IMR-90 (cell line): Measurements from ENCODE around the gene RHAG. TPM values are rescaled to one million over a fixed set of nuclear protein-coding genes. Genes with fewer than 3 reads are reported as not detected.

Experiments used
- ATAC-seq: fragments of 200-7000 bp; cut with Tn5 transposase; 2 replicates; pipeline ENCODE4 v1.9.1; 2020; ENCODE audit warnings: low read depth, mild to moderate bottlenecking, moderate library complexity
- Bru-seq: library from RNA; stranded (reverse); fragments of 400-500 nt; gene quantifications from one replicate; lab custom pipeline; 2021; lab: Mats Ljungman, UMichigan
- BruChase-seq, 2 experiments: library from RNA; stranded (reverse); fragments of 400-500 nt; gene quantifications; one replicate each; lab custom pipeline; 2021; lab: Mats Ljungman, UMichigan
- BruUV-seq: library from RNA; stranded (reverse); fragments of 400-500 nt; replicated peaks from 2 replicates; lab custom pipeline; 2021; lab: Mats Ljungman, UMichigan
- CTCF ChIA-PET: fragments of 300-600 bp; formaldehyde crosslinking; extraction: SDS; loops from one replicate; lab custom pipeline; 2021; ENCODE audit warnings: antibody characterized with exemption; lab: Yijun Ruan, JAX
- POLR2A ChIA-PET: fragments of 300-600 bp; sonication (Branson Sonifier 250); formaldehyde crosslinking; loops from one replicate; lab custom pipeline; 2022; ENCODE audit warnings: antibody characterized with exemption; ENCODE audit not compliant: unreplicated experiment; lab: Charles Lee
- DNase-seq: peaks from one replicate; pipeline ENCODE4 v3.0.0; 2013
- H2AFZ ChIP-seq: replicated peaks from 2 replicates; pipeline ENCODE3; 2013; ENCODE audit warnings: low read length, mild to moderate bottlenecking; ENCODE audit not compliant: poor library complexity
- H2AK5ac ChIP-seq: 2 replicates; pipeline ENCODE4 v1.6.1; 2013; ENCODE audit warnings: low read depth, low read length, inconsistent platforms
- H2AK9ac ChIP-seq: replicated peaks from 2 replicates; pipeline ENCODE3; 2013; ENCODE audit warnings: mild to moderate bottlenecking, low read depth, low read length, moderate library complexity; ENCODE audit not compliant: poor library complexity
- H2BK120ac ChIP-seq: 2 replicates; pipeline ENCODE4 v1.6.1; 2013; ENCODE audit warnings: low read depth, low read length, inconsistent platforms
- H2BK15ac ChIP-seq: 3 replicates; pipeline ENCODE4 v1.6.1; 2013; ENCODE audit warnings: low read depth, low read length, inconsistent platforms
- H2BK20ac ChIP-seq: 2 replicates; pipeline ENCODE4 v1.6.1; 2013; ENCODE audit warnings: low read depth, mild to moderate bottlenecking, inconsistent platforms, low read length, moderate library complexity
- H2BK5ac ChIP-seq: 2 replicates; pipeline ENCODE4 v1.6.1; 2013; ENCODE audit warnings: mild to moderate bottlenecking, low read depth, low read length, inconsistent platforms; ENCODE audit not compliant: poor library complexity, severe bottlenecking
- H3K14ac ChIP-seq: replicated peaks from 2 replicates; pipeline ENCODE4 v1.6.1; 2013; ENCODE audit warnings: low read depth, low read length, inconsistent platforms
- H3K18ac ChIP-seq: 2 replicates; pipeline ENCODE4 v1.6.1; 2013; ENCODE audit warnings: low read depth, low read length, control low read depth
- H3K23ac ChIP-seq: 2 replicates; pipeline ENCODE4 v1.6.1; 2013; ENCODE audit warnings: low read depth, low read length, inconsistent platforms
- H3K27ac ChIP-seq: 2 replicates; pipeline ENCODE4 v1.5.1; 2013; ENCODE audit warnings: mild to moderate bottlenecking, control low read depth, low read length; ENCODE audit not compliant: insufficient read depth
- H3K27me3 ChIP-seq: 2 replicates; pipeline ENCODE4 v1.6.1; 2013; ENCODE audit warnings: low read length; ENCODE audit not compliant: control insufficient read depth, insufficient read depth
- H3K36me3 ChIP-seq: 2 replicates; pipeline ENCODE4 v1.6.1; 2013; ENCODE audit warnings: low read length, mixed read lengths; ENCODE audit not compliant: control insufficient read depth, insufficient read depth
- H3K4ac ChIP-seq: 2 replicates; pipeline ENCODE4 v1.6.1; 2013; ENCODE audit warnings: low read depth, low read length, inconsistent platforms
- H3K4me1 ChIP-seq: 2 replicates; pipeline ENCODE4 v1.6.1; 2013; ENCODE audit warnings: low read length, mixed read lengths; ENCODE audit not compliant: control insufficient read depth, insufficient read depth
- H3K4me2 ChIP-seq: 2 replicates; pipeline ENCODE4 v1.6.1; 2013; ENCODE audit warnings: low read depth, mild to moderate bottlenecking, control low read depth, low read length, moderate library complexity
- H3K4me3 ChIP-seq: 2 replicates; pipeline ENCODE4 v1.5.1; 2013; ENCODE audit warnings: low read depth, mild to moderate bottlenecking, control low read depth, low read length, moderate library complexity; ENCODE audit not compliant: insufficient read depth
- H3K56ac ChIP-seq: 2 replicates; pipeline ENCODE4 v1.6.1; 2013; ENCODE audit warnings: low read length, inconsistent platforms; ENCODE audit not compliant: insufficient read depth; ENCODE audit errors: extremely low read depth
- H3K79me1 ChIP-seq, 2 experiments: 2 replicates each; pipeline ENCODE4 v1.6.1; 2013; ENCODE audit warnings: low read length in 2 of 2, inconsistent platforms in 1 of 2, low read depth in 1 of 2
- H3K9ac ChIP-seq: 2 replicates; pipeline ENCODE4 v1.6.1; 2013; ENCODE audit warnings: low read depth, low read length, control low read depth
- H3K9me1 ChIP-seq: 2 replicates; pipeline ENCODE4 v1.6.1; 2013; ENCODE audit warnings: low read length, inconsistent platforms; ENCODE audit not compliant: insufficient read depth
- H3K9me3 ChIP-seq: 2 replicates; pipeline ENCODE4 v1.6.1; 2013; ENCODE audit warnings: low read length; ENCODE audit not compliant: control insufficient read depth, insufficient read depth
- H4K20me1 ChIP-seq: 2 replicates; pipeline ENCODE4 v1.6.1; 2013; ENCODE audit warnings: low read length, inconsistent platforms; ENCODE audit not compliant: insufficient read depth
- H4K5ac ChIP-seq: 2 replicates; pipeline ENCODE4 v1.6.1; 2013; ENCODE audit warnings: mild to moderate bottlenecking, low read depth, low read length, control low read depth
- H4K8ac ChIP-seq, 2 experiments: 2 replicates each; pipeline ENCODE4 v1.6.1; 2013; ENCODE audit warnings: low read depth in 2 of 2, low read length in 2 of 2, control low read depth in 1 of 2, inconsistent platforms in 1 of 2
- H4K91ac ChIP-seq: 2 replicates; pipeline ENCODE4 v1.6.1; 2013; ENCODE audit warnings: low read depth, low read length, inconsistent platforms; ENCODE audit not compliant: insufficient read depth
- CHD1 ChIP-seq: IDR thresholded peaks from 2 replicates; pipeline ENCODE4 v1.6.1; 2012; ENCODE audit warnings: low read depth, low read length, improper control_type of control experiment
- WGBS, 2 experiments: methylation state at CpG; one replicate each; pipeline versions ENCODE4 v1.1.5 to v1.1.7; 2013; ENCODE audit warnings: missing lambda C conversion rate in 2 of 2; ENCODE audit not compliant: insufficient read length in 1 of 2; ENCODE audit errors: extremely low coverage in 2 of 2; 5-methylcytosine and 5-hydroxymethylcytosine counted together
- dilution Hi-C: fragments of 300-500 bp; cut with HindIII; formaldehyde crosslinking; loops from one replicate; pipeline ENCODE4 v1.14.3; 2018; ENCODE audit warnings: low sequenced_read_pairs; ENCODE audit not compliant: unreplicated experiment
- in situ Hi-C: fragments of 300-500 bp; cut with MboI; formaldehyde crosslinking; loops from 3 replicates; pipeline ENCODE4 v1.14.3; 2019; ENCODE audit warnings: low sequenced_read_pairs, inconsistent platforms, mixed read lengths
- intact Hi-C: fragments of 100-400 bp; cut with micrococcal nuclease; formaldehyde crosslinking; loops from 2 replicates; pipeline ENCODE4 v1.10.0; 2022
- long read RNA-seq: library from polyadenylated mRNA; unstranded; transcript quantifications from one replicate; pipeline ENCODE4 v2.0.0, GENCODE V29; 2021; ENCODE audit not compliant: unreplicated experiment
- polyA plus RNA-seq, 3 experiments: library from polyadenylated mRNA; depleted of rRNA; stranded (reverse); fragments of >200 nt; gene quantifications; 2 replicates each; pipeline ENCODE4 v1.2.3, GENCODE V29; 2012; ENCODE audit warnings: low replicate concordance in 1 of 3
- total RNA-seq: library from RNA; depleted of rRNA; stranded (reverse); fragments of >200 nt; gene quantifications from 2 replicates; pipeline ENCODE4 v1.2.3, GENCODE V29; 2012; rRNA removed

The RHAG gene
- total RNA-seq (not detected in 2 replicates), polyA plus RNA-seq (2012; rRNA removed) (not detected in 2 replicates), Bru-seq, nascent RNA (not detected), BruChase-seq, experiment 1, labeled RNA remaining after a 6-hour chase (not detected), BruChase-seq, experiment 2, labeled RNA remaining after a 2-hour chase (not detected)
- not detected in 2 replicates for polyA plus RNA-seq (2012; cell fraction: cytosol; rRNA removed)
- not detected in 2 replicates for polyA plus RNA-seq (2012; cell fraction: nucleus; rRNA removed; ENCODE audit: low replicate concordance)
- long read RNA-seq, result 0 reads

DNA sequence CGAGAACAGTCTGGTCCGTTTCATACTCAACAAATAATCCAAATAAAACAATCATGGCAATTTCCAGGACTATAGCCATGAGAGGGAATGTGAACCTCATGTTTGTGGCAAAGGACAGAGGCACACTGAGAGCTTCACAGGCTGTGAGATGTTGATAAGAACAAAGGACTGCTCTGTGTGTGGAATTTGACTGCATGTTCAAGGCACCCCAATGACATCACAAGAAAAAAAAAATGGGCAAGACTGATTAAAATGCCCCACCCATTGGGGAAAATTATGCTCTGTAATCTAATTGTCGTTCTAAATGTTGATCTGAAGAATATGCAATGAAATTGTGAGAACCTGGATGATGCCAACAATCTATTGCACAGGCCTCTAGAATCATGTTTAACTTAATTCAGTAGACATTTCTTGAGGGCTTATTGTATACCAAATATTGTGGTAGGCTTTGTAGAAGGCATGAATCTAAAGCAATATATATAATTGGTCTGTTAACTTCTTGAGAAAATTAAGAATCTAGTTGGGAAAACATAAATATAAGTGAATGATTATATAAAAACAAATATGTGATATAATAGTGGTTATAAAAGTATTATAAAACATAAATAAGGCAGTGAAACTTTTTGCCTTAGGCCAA is at the start of gene RHAG:
RHAG (minus strand) TSS at position 127 of the 637 bp plus-strand sequence; CDS start at position 100, 27 bp downstream.
- Histone ChIP-seq H3K14ac (no peak within 1 kb of the TSS), H3K27me3 (no peaks in the 10 kb centered on the region), H3K79me1 (no peaks in the 10 kb centered on the region), H4K91ac (no peak within 1 kb of the TSS), H3K27ac (no peak within 1 kb of the TSS), H3K9ac (no peak within 1 kb of the TSS), H3K9me3 (no peaks in the 10 kb centered on the region), H2AK5ac (no peak within 1 kb of the TSS), H3K4me3 (no peak within 1 kb of the TSS), H3K4me2 (no peak within 1 kb of the TSS), H2BK5ac (no peak within 1 kb of the TSS), H2BK120ac (no peak within 1 kb of the TSS), H3K9me1 (no peaks in the 10 kb centered on the region), H3K36me3 (no peaks in the 10 kb centered on the region), H3K23ac (no peak within 1 kb of the TSS), H3K18ac (no peak within 1 kb of the TSS), H3K56ac (no peak within 1 kb of the TSS), H2BK20ac (no peak within 1 kb of the TSS), H4K20me1 (no peaks in the 10 kb centered on the region), H3K4me1 (no peaks in the 10 kb centered on the region), H2AK9ac (no peak within 1 kb of the TSS), H2BK15ac (no peak within 1 kb of the TSS), H3K4ac (no peak within 1 kb of the TSS), H2AFZ (no peak within 1 kb of the TSS), H4K8ac (no peak within 1 kb of the TSS), H4K5ac (no peak within 1 kb of the TSS)
- intact Hi-C loops (no loop called here), in situ Hi-C loops (no loop called here), dilution Hi-C loops (no loop called here)
- TF ChIP-seq CHD1, result no peak
- BruUV-seq, result no TSS peak
- ChIA-PET POLR2A (no interaction called here), CTCF (no interaction called here)
- DNase-seq (no peak), ATAC-seq (no peak)
- no CpG with 5 or more reads among the region's 3 CpGs for WGBS, 2 experiments
